ENCODE data around the gene KRT38. TPM values are rescaled to one million over a fixed set of nuclear protein-coding genes. Genes with fewer than 3 reads are reported as not detected.
"Not testable (repeated sequence)": the region's sequence is repeated elsewhere in the genome, so short reads cannot be mapped to it uniquely, and the experiment has no call there.

KRT38 gene
- total RNA-seq, 1 donor from 2014 or later: not detected

GRCh38 chr17:41462705-41463104 is 21.9 kb upstream of the KRT38 start:
- no peak for DNase-seq (ENCODE audit: low spot score)

- no peak for DNase-seq (ENCODE audit: low spot score)
These were observed 16.9 kb upstream of the KRT38 start for GRCh38 chr17:41457676-41458075.

GRCh38 chr17:41456204-41456603 is 15.4 kb upstream of the KRT38 start:
- no peak for DNase-seq (ENCODE audit: low spot score)

- no peak for DNase-seq (ENCODE audit: low spot score)
These were observed 14.5 kb upstream of the KRT38 start for GRCh38 chr17:41455236-41455635.

- DNase-seq (ENCODE audit: low spot score): no peak
These were observed 12.3 kb upstream of the KRT38 start for GRCh38 chr17:41453066-41453465.

GRCh38 chr17:41452281-41452680 is 11.5 kb upstream of the KRT38 start:
- DNase-seq (ENCODE audit: low spot score): no peak

- DNase-seq (ENCODE audit: low spot score): no peak
These were observed 10.5 kb upstream of the KRT38 start for GRCh38 chr17:41451154-41451728.

GRCh38 chr17:41449008-41449407 is 8.2 kb upstream of the KRT38 start:
- DNase-seq (ENCODE audit: low spot score): no peak

GRCh38 chr17:41448506-41448905 is 7.7 kb upstream of the KRT38 start:
- DNase-seq (ENCODE audit: low spot score): no peak

- DNase-seq (ENCODE audit: low spot score): no peak
These were observed 6.0 kb upstream of the KRT38 start for GRCh38 chr17:41446806-41447205.

- no peak for DNase-seq (ENCODE audit: low spot score)
These were observed 3.9 kb upstream of the KRT38 start for GRCh38 chr17:41444640-41445039.

- no peak for DNase-seq (ENCODE audit: low spot score)
These were observed 3.4 kb upstream of the KRT38 start for GRCh38 chr17:41444186-41444585.

- DNase-seq (ENCODE audit: low spot score): peak; percentile 3
These were observed 2.0 kb upstream of the KRT38 start for GRCh38 chr17:41442739-41443138.

- no peak for DNase-seq (ENCODE audit: low spot score)
These were observed 1.4 kb downstream of the KRT38 start for GRCh38 chr17:41439375-41439774.

- DNase-seq (ENCODE audit: low spot score): no peak
These were observed 3.0 kb downstream of the KRT38 start for GRCh38 chr17:41437769-41438168.

- DNase-seq (ENCODE audit: low spot score): no peak
These were observed 3.5 kb downstream of the KRT38 start for GRCh38 chr17:41437254-41437653.

GRCh38 chr17:41434415-41434814 is 6.4 kb downstream of the KRT38 start:
- no peak for DNase-seq (ENCODE audit: low spot score)

- DNase-seq (ENCODE audit: low spot score): no peak
These were observed 6.8 kb downstream of the KRT38 start for GRCh38 chr17:41434005-41434404.

GRCh38 chr17:41433586-41433985 is 7.2 kb downstream of the KRT38 start:
- DNase-seq (ENCODE audit: low spot score): no peak

GRCh38 chr17:41430376-41430775 is 10.4 kb downstream of the KRT38 start:
- not testable (repeated sequence) for DNase-seq (ENCODE audit: low spot score)

- no peak for DNase-seq (ENCODE audit: low spot score)
These were observed 11.1 kb downstream of the KRT38 start for GRCh38 chr17:41429667-41430066.

GRCh38 chr17:41428591-41429291 is 12.0 kb downstream of the KRT38 start:
- DNase-seq (ENCODE audit: low spot score): no peak

- DNase-seq (ENCODE audit: low spot score): no peak
These were observed 16.6 kb downstream of the KRT38 start, which contains the start of gene KRT37 for GRCh38 chr17:41424111-41424635. TSS of gene KRT37 (minus strand) at chr17:41424585. CDS start at chr17:41424523, 62 bp downstream.
